Activated CD4-positive, alpha-beta T cell treated with anti-CD3 and anti-CD28 coated beads, Interleukin-2, amount 10 ng/mL, durations not matched to agents 24 days and 14 days (primary cell): Measurements from ENCODE around the gene BNIP1. TPM values are rescaled to one million over a fixed set of nuclear protein-coding genes. Genes with fewer than 3 reads are reported as not detected.

Source experiments
- DNase-seq: peaks from one replicate; pipeline ENCODE4 v3.0.0; 2022
- H3K27ac Mint-ChIP-seq: one replicate; pipeline ENCODE4 v1.8.0; 2022; ENCODE audit warnings: mild to moderate bottlenecking, mixed read lengths
- H3K27me3 Mint-ChIP-seq: one replicate; pipeline ENCODE4 v1.8.0; 2022; ENCODE audit warnings: mixed read lengths
- H3K36me3 Mint-ChIP-seq: one replicate; pipeline ENCODE4 v1.8.0; 2022; ENCODE audit warnings: low read depth, mild to moderate bottlenecking, mixed read lengths
- H3K4me1 Mint-ChIP-seq: one replicate; pipeline ENCODE4 v1.8.0; 2021; ENCODE audit warnings: mixed read lengths
- H3K4me3 Mint-ChIP-seq: one replicate; pipeline ENCODE4 v1.8.0; 2022; ENCODE audit warnings: mild to moderate bottlenecking, moderate library complexity, mixed read lengths
- H3K9me3 Mint-ChIP-seq: one replicate; pipeline ENCODE4 v1.8.0; 2021; ENCODE audit warnings: mixed read lengths
- intact Hi-C: fragments of 100-400 bp; cut with micrococcal nuclease; formaldehyde crosslinking; loops from one replicate; pipeline ENCODE4 v1.15.1; 2023
- total RNA-seq: library from RNA; stranded (reverse); gene quantifications from 2 replicates; pipeline ENCODE4 v1.2.3, GENCODE V29; 2022

BNIP1 gene
- total RNA-seq, 1 donor from 2014 or later = 26.5 TPM

DNA sequence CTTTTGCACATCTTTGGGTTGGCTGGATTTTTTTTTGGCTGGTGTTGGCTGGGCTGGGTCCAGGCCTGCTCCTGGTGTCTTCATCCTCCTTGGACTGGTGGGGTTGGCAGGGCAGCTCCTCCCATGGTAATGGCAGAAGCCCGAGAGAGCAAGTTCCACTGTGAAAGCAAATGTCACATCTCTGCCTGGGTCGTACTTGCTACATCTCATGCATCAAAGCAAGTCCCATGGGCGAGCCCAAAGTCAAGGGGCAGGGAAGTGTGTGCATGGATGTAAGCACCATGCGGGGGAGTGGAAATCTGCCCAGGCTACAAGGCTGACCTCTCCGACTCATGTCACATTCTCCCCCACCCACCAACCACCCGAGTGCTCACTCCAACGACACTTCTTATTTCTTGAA is 64.0 kb downstream of the BNIP1 start:
- intact Hi-C loops = loop anchor here (10.0 kb wide), 1 partner anchor 493 kb away; no protein-coding TSS in a partner anchor
- H3K4me3 Mint-ChIP-seq = no peak overlapping the region
- no peaks in the 10 kb centered on the region for H3K4me1 Mint-ChIP-seq
- DNase-seq = no peak
- peaks cover 8% of the 10 kb centered on the region for H3K27me3 Mint-ChIP-seq
- peaks cover 5% of the 10 kb centered on the region for H3K9me3 Mint-ChIP-seq
- no peaks in the 10 kb centered on the region for H3K36me3 Mint-ChIP-seq
- H3K27ac Mint-ChIP-seq = no peak overlapping the region

- Mint-ChIP-seq H3K4me3 (no peak overlapping the region), H3K27ac (no peak overlapping the region), H3K9me3 (peaks cover 5% of the 10 kb centered on the region), H3K4me1 (no peaks in the 10 kb centered on the region), H3K36me3 (no peaks in the 10 kb centered on the region), H3K27me3 (peaks cover 1% of the 10 kb centered on the region)
- intact Hi-C loops = no loop called here
- DNase-seq = no peak
Observed at GRCh38 chr5:173210877-173211276, 66.5 kb downstream of the BNIP1 start.

DNA sequence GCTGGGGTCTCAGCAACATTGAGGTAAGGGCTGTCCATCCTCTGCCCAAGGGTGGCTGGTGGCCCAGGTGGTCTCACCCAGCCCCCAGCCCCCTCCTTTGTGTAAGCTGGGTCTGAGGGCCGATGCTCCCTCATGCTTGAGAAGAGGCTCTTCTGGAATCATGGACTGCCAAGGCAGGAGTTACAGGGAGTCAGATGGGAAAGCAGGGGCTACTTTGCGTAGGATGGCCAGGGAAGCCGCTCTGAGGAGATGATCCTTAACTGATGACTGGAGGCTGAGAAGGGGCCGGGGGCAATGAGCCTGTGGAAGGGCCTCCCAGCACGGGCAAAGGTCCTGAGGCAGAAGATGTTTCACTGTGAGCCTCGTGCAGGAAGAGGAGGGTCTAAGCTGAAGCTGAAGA is 67.0 kb downstream of the BNIP1 start:
- no peaks in the 10 kb centered on the region for H3K36me3 Mint-ChIP-seq
- peaks cover 5% of the 10 kb centered on the region for H3K9me3 Mint-ChIP-seq
- intact Hi-C loops = no loop called here
- H3K4me1 Mint-ChIP-seq = no peaks in the 10 kb centered on the region
- no peak overlapping the region for H3K4me3 Mint-ChIP-seq
- no peak overlapping the region for H3K27ac Mint-ChIP-seq
- H3K27me3 Mint-ChIP-seq = peaks cover 3% of the 10 kb centered on the region
- no peak for DNase-seq

GRCh38 chr5:173213236-173213933 is 69.1 kb downstream of the BNIP1 start:
- H3K9me3 Mint-ChIP-seq = peaks cover 5% of the 10 kb centered on the region
- no peak overlapping the region for H3K4me3 Mint-ChIP-seq
- DNase-seq = no peak
- intact Hi-C loops = no loop called here
- H3K4me1 Mint-ChIP-seq = no peaks in the 10 kb centered on the region
- H3K27me3 Mint-ChIP-seq = peaks cover 9% of the 10 kb centered on the region
- H3K36me3 Mint-ChIP-seq = no peaks in the 10 kb centered on the region
- H3K27ac Mint-ChIP-seq = no peak overlapping the region

Other genes starting within 250 kb of the BNIP1 start
- 76.7 and 77.8 TPM in 2 replicates for gene RPL26L1, start 185.1 kb upstream of the BNIP1 start, total RNA-seq
- 146 and 147 TPM in 2 replicates for gene ATP6V0E1, start 160.8 kb upstream of the BNIP1 start, total RNA-seq
- gene CREBRF, start 88.2 kb upstream of the BNIP1 start, total RNA-seq = 6.2 and 6.7 TPM in 2 replicates
- gene NKX2-5, start 90.7 kb downstream of the BNIP1 start, total RNA-seq = not detected in 2 replicates
- 32.8 and 41.0 TPM in 2 replicates for gene STC2, start 183.9 kb downstream of the BNIP1 start, total RNA-seq